ENCODE measurements around the gene KANK4. TPM values are rescaled to one million over a fixed set of nuclear protein-coding genes. Genes with fewer than 3 reads are reported as not detected.

KANK4 gene
- polyA plus RNA-seq, 1 donor (not counting 4 experiments of a cell fraction or from before 2014, with no cell fraction given), result 0.92 TPM

GRCh38 chr1:62337706-62338631 is 18.7 kb upstream of the KANK4 start:
- Histone ChIP-seq H3K9me1 (ENCODE audit: control insufficient read depth, extremely low read depth, insufficient read depth, low read length) (no peaks in the 10 kb centered on the region), H3K9ac (ENCODE audit: control insufficient read depth, extremely low read depth, insufficient read depth, low read length) (no peak overlapping the region), H4K20me1 (ENCODE audit: control insufficient read depth, extremely low read depth, insufficient read depth, low read length) (no peaks in the 10 kb centered on the region), H3K36me3 (ENCODE audit: control insufficient read depth in 2 of 2, extremely low read depth in 1 of 2, insufficient read depth in 2 of 2, low read length in 2 of 2) (no peaks in the 10 kb centered on the region), H3K9me3 (ENCODE audit: control insufficient read depth, low read depth, low read length) (no peaks in the 10 kb centered on the region), H3K4me2 (ENCODE audit: control insufficient read depth, extremely low read depth, insufficient read depth, low read depth, low read length) (no peak overlapping the region), H3K27me3 (ENCODE audit: control insufficient read depth, extremely low read depth, insufficient read depth, low read length) (no peaks in the 10 kb centered on the region), H3K79me2 (ENCODE audit: control insufficient read depth, insufficient read depth, low read length) (no peaks in the 10 kb centered on the region), H3K4me3 (ENCODE audit: control insufficient read depth in 2 of 3, extremely low read depth in 1 of 3, insufficient read depth in 2 of 3, low read depth in 1 of 3, low read length in 3 of 3) (no peak overlapping the region), H3K27ac (ENCODE audit: control insufficient read depth, insufficient read depth, low read length) (no peak overlapping the region), H3K4me1 (ENCODE audit: control insufficient read depth, extremely low read depth, insufficient read depth, low read length) (peaks cover 13% of the 10 kb centered on the region), H2AFZ (ENCODE audit: control insufficient read depth, low read length) (peak overlapping the region; percentile 67)
- dilution Hi-C loops (cut with MboI; ENCODE audit: extremely low pct_ligation_motif_present, low sequenced_read_pairs), result no loop called here
- DNase-seq (ENCODE audit: low read depth, low spot score), result no peak
- TF ChIP-seq, protein P1, sequence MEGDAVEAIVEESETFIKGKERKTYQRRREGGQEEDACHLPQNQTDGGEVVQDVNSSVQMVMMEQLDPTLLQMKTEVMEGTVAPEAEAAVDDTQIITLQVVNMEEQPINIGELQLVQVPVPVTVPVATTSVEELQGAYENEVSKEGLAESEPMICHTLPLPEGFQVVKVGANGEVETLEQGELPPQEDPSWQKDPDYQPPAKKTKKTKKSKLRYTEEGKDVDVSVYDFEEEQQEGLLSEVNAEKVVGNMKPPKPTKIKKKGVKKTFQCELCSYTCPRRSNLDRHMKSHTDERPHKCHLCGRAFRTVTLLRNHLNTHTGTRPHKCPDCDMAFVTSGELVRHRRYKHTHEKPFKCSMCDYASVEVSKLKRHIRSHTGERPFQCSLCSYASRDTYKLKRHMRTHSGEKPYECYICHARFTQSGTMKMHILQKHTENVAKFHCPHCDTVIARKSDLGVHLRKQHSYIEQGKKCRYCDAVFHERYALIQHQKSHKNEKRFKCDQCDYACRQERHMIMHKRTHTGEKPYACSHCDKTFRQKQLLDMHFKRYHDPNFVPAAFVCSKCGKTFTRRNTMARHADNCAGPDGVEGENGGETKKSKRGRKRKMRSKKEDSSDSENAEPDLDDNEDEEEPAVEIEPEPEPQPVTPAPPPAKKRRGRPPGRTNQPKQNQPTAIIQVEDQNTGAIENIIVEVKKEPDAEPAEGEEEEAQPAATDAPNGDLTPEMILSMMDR (optimal IDR thresholded peaks at IDR 0.05 in 1 of 3, IDR thresholded peaks at IDR 0.05 in 1 of 3, conservative IDR thresholded peaks at IDR 0.05 in 1 of 3; ENCODE audit: extremely low read depth in 1 of 3, insufficient read depth in 2 of 3, low read length in 3 of 3), result no peak
- FAIRE-seq, result no peak

DNA sequence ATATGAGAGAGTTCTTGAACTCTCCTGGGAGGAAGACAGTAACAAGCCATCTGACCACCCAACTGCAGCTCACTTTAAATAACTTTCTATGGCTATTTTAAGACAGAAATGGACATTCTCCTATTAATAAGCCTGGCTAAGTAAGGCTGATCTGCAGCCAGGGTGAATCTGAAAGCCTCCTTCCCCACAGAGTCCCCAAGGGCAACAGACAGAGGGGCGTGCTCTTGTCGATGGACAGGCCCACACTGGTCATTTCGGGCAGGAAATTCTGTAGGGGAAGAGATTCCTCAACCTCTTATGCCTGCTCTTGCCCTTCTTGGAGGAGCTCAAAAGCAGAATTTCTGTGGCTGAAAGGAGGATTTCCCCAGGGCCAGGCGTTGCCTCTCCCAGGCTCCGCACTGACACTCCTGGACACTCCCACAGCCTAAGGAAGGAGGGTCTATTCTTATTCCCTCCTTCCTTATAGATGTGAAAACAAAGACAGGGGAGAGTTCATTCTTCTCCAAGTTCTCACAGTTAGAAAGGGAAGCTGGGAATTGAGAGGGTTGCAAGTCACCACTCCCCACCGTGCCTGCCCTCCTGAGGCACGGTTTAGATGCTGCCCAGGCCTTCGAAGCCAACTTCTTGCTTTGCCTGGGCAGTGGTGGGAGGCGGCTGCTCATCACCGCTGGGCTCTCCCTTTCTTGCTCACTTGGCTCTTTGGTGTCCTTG is 17.9 kb upstream of the KANK4 start:
- Histone ChIP-seq H3K27ac (ENCODE audit: control insufficient read depth, insufficient read depth, low read length) (no peak overlapping the region), H3K9ac (ENCODE audit: control insufficient read depth, extremely low read depth, insufficient read depth, low read length) (no peak overlapping the region), H3K4me2 (ENCODE audit: control insufficient read depth, extremely low read depth, insufficient read depth, low read depth, low read length) (peak overlapping the region; percentile 59), H3K79me2 (ENCODE audit: control insufficient read depth, insufficient read depth, low read length) (no peaks in the 10 kb centered on the region), H3K27me3 (ENCODE audit: control insufficient read depth, extremely low read depth, insufficient read depth, low read length) (no peaks in the 10 kb centered on the region), H4K20me1 (ENCODE audit: control insufficient read depth, extremely low read depth, insufficient read depth, low read length) (no peaks in the 10 kb centered on the region), H3K9me3 (ENCODE audit: control insufficient read depth, low read depth, low read length) (no peaks in the 10 kb centered on the region), H3K4me3 (ENCODE audit: control insufficient read depth in 2 of 3, extremely low read depth in 1 of 3, insufficient read depth in 2 of 3, low read depth in 1 of 3, low read length in 3 of 3) (no peak overlapping the region), H3K36me3 (ENCODE audit: control insufficient read depth in 2 of 2, extremely low read depth in 1 of 2, insufficient read depth in 2 of 2, low read length in 2 of 2) (no peaks in the 10 kb centered on the region), H3K4me1 (ENCODE audit: control insufficient read depth, extremely low read depth, insufficient read depth, low read length) (peaks cover 13% of the 10 kb centered on the region), H3K9me1 (ENCODE audit: control insufficient read depth, extremely low read depth, insufficient read depth, low read length) (no peaks in the 10 kb centered on the region), H2AFZ (ENCODE audit: control insufficient read depth, low read length) (peak overlapping the region; percentile 54)
- dilution Hi-C loops (cut with MboI; ENCODE audit: extremely low pct_ligation_motif_present, low sequenced_read_pairs), result no loop called here
- TF ChIP-seq, protein P1 (optimal IDR thresholded peaks at IDR 0.05 in 1 of 3, IDR thresholded peaks at IDR 0.05 in 1 of 3, conservative IDR thresholded peaks at IDR 0.05 in 1 of 3; ENCODE audit: extremely low read depth in 1 of 3, insufficient read depth in 2 of 3, low read length in 3 of 3), result no peak
- TF ChIP-seq EZH2 (IDR thresholded peaks at IDR 0.05; ENCODE audit: low read length), result no peak
- peak; percentile 41 for FAIRE-seq
- no peak for DNase-seq (ENCODE audit: low read depth, low spot score)

Data from keratinocyte (primary cell).